GM19438 (cell line): Measurements from ENCODE around the gene KIF6.

Experiments
- ATAC-seq: cut with Tn5 transposase; IDR thresholded peaks from one replicate; pipeline ENCODE4 v1.9.1; 2021; ENCODE audit warnings: low read depth; ENCODE audit not compliant: unreplicated experiment

The KIF6 gene

DNA sequence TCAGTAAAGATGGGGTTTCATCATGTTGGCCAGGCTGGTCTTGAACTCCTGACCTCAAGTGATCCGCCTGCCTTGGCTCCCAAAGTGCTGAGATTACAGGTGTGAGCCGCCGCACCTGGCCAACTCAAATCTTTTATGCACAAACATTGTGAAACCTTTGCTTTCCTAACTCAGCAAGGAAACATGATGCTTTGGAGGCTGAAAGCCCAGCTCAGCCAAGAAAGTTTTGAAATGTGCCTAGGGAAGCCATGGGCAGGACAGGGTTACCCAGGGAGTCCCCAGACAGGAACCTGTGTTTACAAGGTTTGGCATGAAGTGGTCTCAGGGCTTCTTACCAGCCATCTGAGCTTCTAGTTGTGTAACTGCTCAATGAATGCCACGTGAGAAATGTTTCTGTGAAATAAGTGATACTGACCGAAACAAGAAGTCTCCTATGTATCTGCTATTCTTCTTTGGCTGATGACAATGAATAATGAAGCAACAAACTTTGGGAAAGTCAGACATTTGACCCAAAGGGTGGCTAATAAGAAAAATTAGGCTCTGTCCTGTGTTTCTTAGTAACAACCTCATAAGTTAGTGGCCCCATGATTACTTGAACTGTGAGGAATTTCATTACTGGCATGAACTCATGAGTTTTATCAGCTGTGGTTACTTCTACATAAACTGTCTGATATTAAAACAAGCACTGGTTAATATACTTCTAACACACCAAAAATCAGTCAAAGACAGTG, 163.5 kb downstream of the KIF6 start:
- ATAC-seq, result no peak

GRCh38 chr6:39560915-39561314, 164.3 kb downstream of the KIF6 start:
- ATAC-seq, result no peak

- no peak for ATAC-seq
Observed at GRCh38 chr6:39558591-39559190, 166.5 kb downstream of the KIF6 start.

GRCh38 chr6:39558079-39558478, 167.1 kb downstream of the KIF6 start:
- no peak for ATAC-seq

DNA sequence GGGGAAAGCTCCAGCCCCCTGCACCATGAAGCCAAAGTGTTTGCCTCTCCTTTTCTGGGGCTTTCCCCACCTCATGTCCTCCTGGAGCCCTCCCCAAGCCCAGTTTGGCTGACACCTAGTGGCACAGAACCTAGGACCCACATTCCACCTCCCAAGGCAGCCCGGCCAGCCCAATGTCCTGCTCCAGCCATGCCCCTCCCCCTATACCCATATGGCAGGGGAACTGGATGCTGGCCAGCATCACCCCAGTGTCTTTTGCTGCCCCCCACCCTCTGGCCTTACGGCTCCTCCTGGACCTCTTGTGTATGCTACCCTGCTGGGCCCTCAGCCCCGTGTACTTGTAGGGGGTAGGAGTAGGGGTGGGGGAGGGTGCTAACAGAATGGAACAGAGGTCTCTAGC, 170.1 kb downstream of the KIF6 start:
- no peak for ATAC-seq

GRCh38 chr6:39553860-39554802, 171.1 kb downstream of the KIF6 start:
- no peak for ATAC-seq

GRCh38 chr6:39553029-39553428, 172.2 kb downstream of the KIF6 start:
- no peak for ATAC-seq

- no peak for ATAC-seq
Observed at GRCh38 chr6:39550191-39550590, 175.0 kb downstream of the KIF6 start.

DNA sequence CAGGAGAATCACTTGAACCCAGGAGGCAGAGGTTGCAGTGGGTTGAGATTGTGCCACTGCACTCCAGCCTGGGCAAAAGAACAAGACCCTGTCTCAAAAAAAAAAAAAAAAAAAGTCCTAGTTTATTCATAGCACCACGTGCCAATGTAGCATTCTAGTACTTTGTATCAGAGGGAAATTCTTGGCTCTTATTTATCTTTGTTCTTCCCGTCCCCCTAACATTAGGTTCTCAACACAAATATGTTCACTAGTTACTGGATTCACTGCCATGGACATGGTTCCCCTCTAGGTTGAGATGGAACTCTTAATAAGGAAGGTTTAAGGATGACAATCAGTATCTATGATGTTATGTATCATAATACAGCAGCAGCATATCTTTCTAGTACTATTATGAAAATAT, 178.5 kb downstream of the KIF6 start:
- no peak for ATAC-seq

GRCh38 chr6:39543950-39544349, 181.3 kb downstream of the KIF6 start:
- ATAC-seq, result no peak

DNA sequence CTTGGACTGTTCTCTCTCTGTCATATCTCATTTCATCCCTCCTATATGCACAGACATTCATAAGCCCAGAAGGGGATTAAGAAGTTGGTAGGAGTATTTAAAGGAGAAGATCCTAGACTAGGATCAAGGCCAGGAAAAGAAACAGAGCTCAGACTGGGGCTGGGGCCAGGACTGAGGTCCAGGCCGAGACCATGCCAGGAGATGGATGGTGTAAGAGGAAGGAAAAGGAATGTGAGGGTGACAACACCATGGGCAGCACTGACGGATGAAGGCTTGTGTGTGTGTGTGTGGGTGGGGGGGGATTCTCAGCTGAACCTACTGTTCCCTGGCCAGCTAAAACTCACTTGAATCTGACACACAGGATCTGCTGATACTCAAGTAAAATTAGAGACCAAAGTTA, 182.1 kb downstream of the KIF6 start:
- ATAC-seq, result no peak

DNA sequence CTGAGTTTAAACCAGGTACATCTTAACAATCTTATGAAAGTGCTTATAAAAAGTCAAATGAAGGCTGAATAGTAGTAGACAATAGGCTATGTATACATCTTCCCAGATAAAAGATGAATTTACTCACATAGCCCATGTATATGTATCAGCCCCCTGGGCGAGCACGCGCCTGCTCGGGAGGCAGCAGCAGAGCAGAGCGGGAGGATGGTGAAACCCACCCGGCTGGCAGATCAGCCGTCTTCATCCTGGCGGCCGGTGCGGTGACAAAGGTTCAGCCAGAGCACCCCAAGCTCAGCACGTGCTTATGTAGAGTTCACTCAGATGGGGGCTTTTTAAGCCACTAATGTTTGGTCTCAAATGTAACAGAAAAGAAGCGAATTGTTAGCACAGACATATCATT, 184.8 kb downstream of the KIF6 start:
- ATAC-seq, result no peak

DNA sequence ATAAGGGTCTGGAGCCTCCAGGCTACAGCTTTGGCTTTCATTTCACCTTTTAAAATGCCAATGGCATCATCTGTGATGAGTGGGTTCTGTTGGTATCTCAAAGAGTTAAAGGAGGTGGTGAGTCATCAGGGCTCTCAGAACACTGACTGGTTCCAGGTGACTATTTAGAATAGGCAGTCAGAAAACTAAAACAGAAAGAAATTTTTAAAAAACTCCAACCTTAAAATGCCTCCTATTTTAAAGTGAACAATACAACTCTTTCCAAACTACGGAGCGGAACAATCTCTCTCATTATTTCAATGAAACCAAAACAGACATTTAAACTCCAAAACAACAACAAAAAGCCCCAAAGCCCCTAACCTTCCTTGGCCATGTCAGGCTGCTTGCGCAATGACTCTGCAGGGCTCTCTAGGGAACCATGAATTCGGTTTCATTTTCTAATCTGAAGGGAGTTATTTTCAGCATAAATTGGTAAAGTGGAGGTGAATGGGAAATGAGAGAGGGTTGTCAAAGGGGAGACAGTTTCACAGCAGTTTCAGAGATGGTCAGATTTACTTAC, 194.9 kb downstream of the KIF6 start:
- peak; percentile 97 for ATAC-seq

- no peak for ATAC-seq
Observed at GRCh38 chr6:39527792-39528564, 197.2 kb downstream of the KIF6 start.

GRCh38 chr6:39524007-39524406, 201.2 kb downstream of the KIF6 start:
- no peak for ATAC-seq

- ATAC-seq, result no peak
Observed at GRCh38 chr6:39521958-39522357, 203.2 kb downstream of the KIF6 start.

DNA sequence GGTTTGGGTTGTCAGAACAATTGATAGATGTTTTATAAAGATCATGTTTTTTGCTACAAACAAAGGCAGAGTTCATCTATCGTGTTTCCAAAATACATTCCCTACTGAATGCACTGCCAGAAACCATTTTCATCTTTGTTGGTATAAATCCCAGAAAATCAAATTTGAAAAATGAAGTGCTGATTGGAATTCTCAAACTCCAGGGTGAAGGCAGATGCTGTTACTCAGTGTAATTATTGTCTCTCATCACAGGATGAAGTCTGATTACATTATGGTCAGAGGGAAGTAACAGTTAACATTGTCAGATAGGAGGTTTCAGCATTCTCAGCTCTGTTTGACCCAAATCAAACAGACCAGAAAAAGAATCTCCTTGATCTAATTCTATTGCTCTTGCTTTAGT, 204.3 kb downstream of the KIF6 start:
- no peak for ATAC-seq

GRCh38 chr6:39520411-39520810, 204.8 kb downstream of the KIF6 start:
- ATAC-seq, result no peak

- no peak for ATAC-seq
Observed at GRCh38 chr6:39518221-39518620, 207.0 kb downstream of the KIF6 start.

- no peak for ATAC-seq
Observed at GRCh38 chr6:39517756-39518155, 207.5 kb downstream of the KIF6 start.
